ENCODE results near the gene LIMCH1.

GRCh38 chr4:41590591-41590990 lies 52.6 kb downstream of the LIMCH1 start:
- TF ChIP-seq ZNF274 (IDR thresholded peaks at IDR 0.05; ENCODE audit: borderline replicate concordance, extremely low read depth, low read length) (no peak), EP300 (IDR thresholded peaks at IDR 0.05; ENCODE audit: borderline replicate concordance in 1 of 2, low read depth in 2 of 2, low read length in 2 of 2) (no peak), POLR2A (IDR thresholded peaks at IDR 0.05; ENCODE audit: control extremely low read depth in 1 of 2, low read depth in 2 of 2, low read length in 2 of 2) (no peak), YY1 (IDR thresholded peaks at IDR 0.05; ENCODE audit: low read depth, low read length) (no peak), PHF8 (conservative IDR thresholded peaks at IDR 0.05; ENCODE audit: low read depth, low read length) (no peak), CHD1 (IDR thresholded peaks at IDR 0.05; ENCODE audit: low read depth, low read length) (no peak)
- TF ChIP-seq, protein P1, sequence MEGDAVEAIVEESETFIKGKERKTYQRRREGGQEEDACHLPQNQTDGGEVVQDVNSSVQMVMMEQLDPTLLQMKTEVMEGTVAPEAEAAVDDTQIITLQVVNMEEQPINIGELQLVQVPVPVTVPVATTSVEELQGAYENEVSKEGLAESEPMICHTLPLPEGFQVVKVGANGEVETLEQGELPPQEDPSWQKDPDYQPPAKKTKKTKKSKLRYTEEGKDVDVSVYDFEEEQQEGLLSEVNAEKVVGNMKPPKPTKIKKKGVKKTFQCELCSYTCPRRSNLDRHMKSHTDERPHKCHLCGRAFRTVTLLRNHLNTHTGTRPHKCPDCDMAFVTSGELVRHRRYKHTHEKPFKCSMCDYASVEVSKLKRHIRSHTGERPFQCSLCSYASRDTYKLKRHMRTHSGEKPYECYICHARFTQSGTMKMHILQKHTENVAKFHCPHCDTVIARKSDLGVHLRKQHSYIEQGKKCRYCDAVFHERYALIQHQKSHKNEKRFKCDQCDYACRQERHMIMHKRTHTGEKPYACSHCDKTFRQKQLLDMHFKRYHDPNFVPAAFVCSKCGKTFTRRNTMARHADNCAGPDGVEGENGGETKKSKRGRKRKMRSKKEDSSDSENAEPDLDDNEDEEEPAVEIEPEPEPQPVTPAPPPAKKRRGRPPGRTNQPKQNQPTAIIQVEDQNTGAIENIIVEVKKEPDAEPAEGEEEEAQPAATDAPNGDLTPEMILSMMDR (IDR thresholded peaks at IDR 0.05; ENCODE audit: control extremely low read depth in 1 of 3, insufficient read depth in 1 of 3, low read depth in 1 of 3, low read length in 3 of 3) = no peak
